ENCODE data around the gene PGAP6. TPM values are rescaled to one million over a fixed set of nuclear protein-coding genes. Genes with fewer than 3 reads are reported as not detected.

Gene PGAP6
- total and polyA plus RNA-seq, 2 of the 13 experiments (the other 11 are each of a cell fraction or from before 2014, with no cell fraction given) = 52.7 to 136 TPM

- TF ChIP-seq MLXIP (CRISPR knock-in tag; IDR thresholded peaks at IDR 0.05; ENCODE audit: borderline replicate concordance) = no peak
- TF ChIP-seq ZNF333 (CRISPR knock-in tag; IDR thresholded peaks at IDR 0.05; ENCODE audit: borderline replicate concordance) = peak; percentile 37; the same call in 1 of the 2 replicates
- TF ChIP-seq YEATS4 (CRISPR knock-in tag; IDR thresholded peaks at IDR 0.05; ENCODE audit: borderline replicate concordance) = peak; percentile 7; the same call in 1 of the 2 replicates
- peak; percentile 14; the same call in 1 of the 2 replicates for TF ChIP-seq ERF (CRISPR knock-in tag; IDR thresholded peaks at IDR 0.05)
- 0 out of 2 replicates have a peak, but pooled peaks have one; percentile 40 for TF ChIP-seq ZNF563 (CRISPR knock-in tag; IDR thresholded peaks at IDR 0.05)
- peak; percentile 61; the same call in 1 of the 2 replicates for TF ChIP-seq ZBTB38 (CRISPR knock-in tag; IDR thresholded peaks at IDR 0.05)
- 0 out of 2 replicates have a peak, but pooled peaks have one; percentile 15 for TF ChIP-seq NRL (CRISPR knock-in tag; IDR thresholded peaks at IDR 0.05; ENCODE audit: borderline replicate concordance)
- no peak for TF ChIP-seq CREBL2 (CRISPR knock-in tag; IDR thresholded peaks at IDR 0.05; ENCODE audit: borderline replicate concordance)
Observed at GRCh38 chr16:353404-354290, 28.1 kb downstream of the PGAP6 start (continued).
